OCI-LY1 (cell line): ENCODE data around the gene POLR1B.

Experiments used
- H2AFZ ChIP-seq: fragments of 200-600 bp; sonication (generic), shearing (Covaris generic); 2 replicates; pipeline ENCODE4 v1.6.0; 2014; ENCODE audit warnings: antibody characterized with exemption, mild to moderate bottlenecking, low read length
- H3F3A ChIP-seq: fragments of 200-600 bp; sonication (generic), shearing (Covaris generic); 2 replicates; pipeline ENCODE4 v1.6.0; 2014; ENCODE audit warnings: mild to moderate bottlenecking, antibody characterized with exemption, low read length, moderate library complexity; ENCODE audit not compliant: insufficient read depth
- H3K27ac ChIP-seq: fragments of 200-600 bp; sonication (generic); 2 replicates; pipeline ENCODE4 v1.5.1; 2014; ENCODE audit warnings: low read length, mixed run types, mild to moderate bottlenecking, low read depth; ENCODE audit not compliant: poor library complexity, severe bottlenecking
- H3K27me3 ChIP-seq: fragments of 200-600 bp; sonication (generic); 2 replicates; pipeline ENCODE4 v1.6.0; 2014; ENCODE audit warnings: antibody characterized with exemption, mild to moderate bottlenecking, low read length, moderate library complexity; ENCODE audit not compliant: insufficient read depth
- H3K36me3 ChIP-seq: fragments of 200-600 bp; sonication (generic); 2 replicates; pipeline ENCODE4 v1.6.1; 2014; ENCODE audit warnings: mild to moderate bottlenecking, antibody characterized with exemption, low read length, moderate library complexity, mixed read lengths; ENCODE audit not compliant: insufficient read depth
- H3K4me1 ChIP-seq: fragments of 200-600 bp; sonication (generic); 2 replicates; pipeline ENCODE4 v1.5.1; 2014; ENCODE audit warnings: mild to moderate bottlenecking, low read length, moderate library complexity; ENCODE audit not compliant: insufficient read depth, severe bottlenecking
- H3K4me2 ChIP-seq: fragments of 200-600 bp; sonication (generic), shearing (Covaris generic); 2 replicates; pipeline ENCODE4 v1.6.1; 2014; ENCODE audit warnings: low read length
- H3K4me3 ChIP-seq: fragments of 200-600 bp; sonication (generic); 2 replicates; pipeline ENCODE4 v1.5.1; 2014; ENCODE audit warnings: low read length, low read depth, mild to moderate bottlenecking, mixed read lengths; ENCODE audit not compliant: poor library complexity, severe bottlenecking
- H3K79me2 ChIP-seq: fragments of 200-600 bp; shearing (Covaris generic); 2 replicates; pipeline ENCODE4 v1.6.1; 2016; ENCODE audit warnings: mixed run types, low read length, mixed read lengths; ENCODE audit not compliant: insufficient read depth
- H3K9ac ChIP-seq: fragments of 200-600 bp; sonication (generic), shearing (Covaris generic); 2 replicates; pipeline ENCODE4 v1.6.1; 2014; ENCODE audit warnings: mild to moderate bottlenecking, low read length, mixed read lengths
- H3K9me2 ChIP-seq: fragments of 200-600 bp; sonication (generic), shearing (Covaris generic); 2 replicates; pipeline ENCODE4 v1.6.1; 2014; ENCODE audit warnings: low read depth, mild to moderate bottlenecking, low read length, mixed read lengths
- H3K9me3 ChIP-seq: fragments of 200-600 bp; shearing (Covaris generic); 2 replicates; pipeline ENCODE4 v1.6.1; 2014; ENCODE audit warnings: low read length, mixed read lengths
- H4K20me1 ChIP-seq: fragments of 200-600 bp; sonication (generic), shearing (Covaris generic); 2 replicates; pipeline ENCODE4 v1.6.0; 2016; ENCODE audit warnings: mild to moderate bottlenecking, low read length; ENCODE audit not compliant: insufficient read depth
- CTCF ChIP-seq: fragments of 200-600 bp; sonication (generic), shearing (Covaris generic); IDR thresholded peaks from 2 replicates; pipeline ENCODE4 v1.5.1; 2017; ENCODE audit warnings: mild to moderate bottlenecking, antibody characterized with exemption, low read length, moderate library complexity, mixed read lengths
- EZH2 ChIP-seq: fragments of 200-600 bp; sonication (generic), shearing (Covaris generic); IDR thresholded peaks from 2 replicates; pipeline ENCODE4 v1.8.0; 2017; ENCODE audit warnings: borderline replicate concordance, mixed run types, mild to moderate bottlenecking, antibody characterized with exemption, low read length, moderate library complexity, mixed read lengths

Gene POLR1B

GRCh38 chr2:112528541-112528940 is 13.7 kb upstream of the POLR1B start:
- no peaks in the 10 kb centered on the region for H3K4me1 ChIP-seq
- no peak overlapping the region for H3K4me2 ChIP-seq
- TF ChIP-seq CTCF (no peak), EZH2 (no peak)
- no peaks in the 10 kb centered on the region for H3K9me3 ChIP-seq
- H3F3A ChIP-seq = no peaks in the 10 kb centered on the region
- H3K9me2 ChIP-seq = no peaks in the 10 kb centered on the region
- no peak overlapping the region for H3K4me3 ChIP-seq
- peaks cover 54% of the 10 kb centered on the region for H3K36me3 ChIP-seq
- no peak overlapping the region for H2AFZ ChIP-seq
- no peaks in the 10 kb centered on the region for H4K20me1 ChIP-seq
- H3K9ac ChIP-seq = no peak overlapping the region
- H3K27ac ChIP-seq = no peak overlapping the region
- H3K27me3 ChIP-seq = no peaks in the 10 kb centered on the region
- H3K79me2 ChIP-seq = no peaks in the 10 kb centered on the region

GRCh38 chr2:112529757-112530156 is 12.5 kb upstream of the POLR1B start:
- H3K27ac ChIP-seq = no peak overlapping the region
- no peak overlapping the region for H2AFZ ChIP-seq
- H3K9ac ChIP-seq = no peak overlapping the region
- no peaks in the 10 kb centered on the region for H3K27me3 ChIP-seq
- H3K4me2 ChIP-seq = no peak overlapping the region
- H3K36me3 ChIP-seq = peaks cover 55% of the 10 kb centered on the region
- H3K4me3 ChIP-seq = no peak overlapping the region
- H3F3A ChIP-seq = 0 out of 2 replicates have a peak, but pooled peaks cover 5% of the 10 kb centered on the region
- no peaks in the 10 kb centered on the region for H3K9me3 ChIP-seq
- H3K79me2 ChIP-seq = no peaks in the 10 kb centered on the region
- H4K20me1 ChIP-seq = no peaks in the 10 kb centered on the region
- no peaks in the 10 kb centered on the region for H3K4me1 ChIP-seq
- TF ChIP-seq CTCF (no peak), EZH2 (no peak)
- no peaks in the 10 kb centered on the region for H3K9me2 ChIP-seq

- H3K9me2 ChIP-seq = no peaks in the 10 kb centered on the region
- no peaks in the 10 kb centered on the region for H3K79me2 ChIP-seq
- H3K36me3 ChIP-seq = peaks cover 55% of the 10 kb centered on the region
- no peak overlapping the region for H2AFZ ChIP-seq
- no peaks in the 10 kb centered on the region for H3K27me3 ChIP-seq
- H3K9ac ChIP-seq = no peak overlapping the region
- no peaks in the 10 kb centered on the region for H4K20me1 ChIP-seq
- H3K4me1 ChIP-seq = no peaks in the 10 kb centered on the region
- no peak overlapping the region for H3K4me3 ChIP-seq
- TF ChIP-seq EZH2 (no peak), CTCF (no peak)
- H3K9me3 ChIP-seq = no peaks in the 10 kb centered on the region
- no peak overlapping the region for H3K4me2 ChIP-seq
- H3F3A ChIP-seq = 0 out of 2 replicates have a peak, but pooled peaks cover 5% of the 10 kb centered on the region
- H3K27ac ChIP-seq = no peak overlapping the region
These were observed 11.5 kb upstream of the POLR1B start for GRCh38 chr2:112530728-112531127.
